Effector memory CD8-positive, alpha-beta T cell (primary cell): ENCODE data around the gene EDAR.

Experiments
- ATAC-seq: fragments of 150-1000 bp; cut with Tn5 transposase; replicated peaks from 2 replicates; pipeline ENCODE4 v1.10.0; 2021; ENCODE audit warnings: mild to moderate bottlenecking, moderate library complexity
- DNase-seq, 3 experiments: peaks; one replicate each; pipeline ENCODE4 v3.0.0; 2021
- H3K27ac Mint-ChIP-seq, 2 donors: one replicate each; pipeline ENCODE4 v1.8.0; 2022; ENCODE audit warnings: mild to moderate bottlenecking in 2 of 2, mixed read lengths in 2 of 2, moderate library complexity in 2 of 2
- H3K27me3 Mint-ChIP-seq, 2 donors: one replicate each; pipeline ENCODE4 v1.8.0; 2022; ENCODE audit warnings: mixed read lengths in 2 of 2
- H3K36me3 Mint-ChIP-seq: one replicate; pipeline ENCODE4 v1.8.0; 2022; ENCODE audit warnings: mild to moderate bottlenecking, moderate library complexity, mixed read lengths; ENCODE audit not compliant: insufficient read depth
- H3K4me1 Mint-ChIP-seq, 2 donors: one replicate each; pipeline ENCODE4 v1.8.0; 2022; ENCODE audit warnings: low read depth in 2 of 2, mixed read lengths in 2 of 2
- H3K4me3 Mint-ChIP-seq, 2 donors: one replicate each; pipeline ENCODE4 v1.8.0; 2022; ENCODE audit warnings: mild to moderate bottlenecking in 2 of 2, mixed read lengths in 2 of 2, moderate library complexity in 2 of 2
- H3K9me3 Mint-ChIP-seq, 2 donors: one replicate each; pipeline ENCODE4 v1.8.0; 2022; ENCODE audit warnings: mixed read lengths in 2 of 2

EDAR gene

GRCh38 chr2:108950369-108951135, 38.5 kb downstream of the EDAR start:
- H3K4me1 Mint-ChIP-seq = no peaks in the 10 kb centered on the region
- H3K4me3 Mint-ChIP-seq = no peak overlapping the region
- H3K27me3 Mint-ChIP-seq = peaks cover 12 to 13% of the 10 kb centered on the region in 2 donors
- ATAC-seq (no peak), DNase-seq (no peak)
- H3K27ac Mint-ChIP-seq = peak overlapping the region in 1 of 2 donors; percentile 14
- peaks cover 0 to 10% of the 10 kb centered on the region in 2 donors for H3K9me3 Mint-ChIP-seq
- H3K36me3 Mint-ChIP-seq = no peaks in the 10 kb centered on the region

GRCh38 chr2:108949316-108950239, 39.4 kb downstream of the EDAR start:
- Mint-ChIP-seq H3K9me3 (peaks cover 0 to 10% of the 10 kb centered on the region in 2 donors), H3K36me3 (no peaks in the 10 kb centered on the region), H3K4me3 (no peak overlapping the region), H3K27ac (no peak overlapping the region), H3K4me1 (no peaks in the 10 kb centered on the region), H3K27me3 (peaks cover 12% of the 10 kb centered on the region in 2 donors)
- DNase-seq (no peak), ATAC-seq (no peak)

DNA sequence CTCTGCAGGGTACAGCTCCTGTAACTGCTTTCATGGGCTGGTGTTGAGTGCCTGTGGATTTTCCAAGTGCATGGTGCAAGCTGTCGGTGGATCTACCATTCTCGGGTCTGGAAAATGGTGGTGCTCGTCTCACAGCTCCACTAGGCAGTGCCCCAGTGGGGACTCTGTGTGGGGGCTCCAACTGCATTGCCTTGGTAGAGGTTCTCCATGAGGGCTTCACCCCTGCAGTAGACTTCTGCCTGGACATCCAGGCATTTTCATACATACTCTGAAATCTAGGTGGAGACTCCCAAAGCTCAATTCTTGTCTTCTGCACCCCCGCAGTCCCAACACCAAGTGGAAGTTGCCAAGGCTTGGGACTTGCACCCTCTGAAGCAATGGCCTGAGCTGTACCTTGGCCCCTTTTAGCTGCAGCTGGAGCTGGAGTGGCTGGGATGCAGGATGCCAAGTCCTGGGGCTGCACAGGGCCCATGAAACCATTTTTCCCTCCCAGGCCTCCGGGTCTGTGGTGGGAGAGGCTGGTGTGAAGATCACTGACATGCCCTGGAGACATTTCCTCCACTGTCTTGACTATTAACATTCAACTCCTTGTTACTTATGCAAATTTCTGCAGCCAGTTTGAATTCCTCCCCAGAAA, 41.6 kb downstream of the EDAR start:
- ATAC-seq (no peak), DNase-seq (no peak)
- Mint-ChIP-seq H3K36me3 (no peaks in the 10 kb centered on the region), H3K27me3 (peaks cover 6 to 12% of the 10 kb centered on the region in 2 donors), H3K27ac (no peak overlapping the region), H3K9me3 (peaks cover 0 to 10% of the 10 kb centered on the region in 2 donors), H3K4me3 (no peak overlapping the region), H3K4me1 (no peaks in the 10 kb centered on the region)

- DNase-seq (no peak), ATAC-seq (no peak)
- no peaks in the 10 kb centered on the region for H3K36me3 Mint-ChIP-seq
- H3K4me1 Mint-ChIP-seq = no peaks in the 10 kb centered on the region
- H3K27me3 Mint-ChIP-seq = peaks cover 0 to 12% of the 10 kb centered on the region in 2 donors
- no peak overlapping the region for H3K4me3 Mint-ChIP-seq
- no peak overlapping the region for H3K27ac Mint-ChIP-seq
- peaks cover 0 to 5% of the 10 kb centered on the region in 2 donors for H3K9me3 Mint-ChIP-seq
Measured at GRCh38 chr2:108946442-108946841, 42.6 kb downstream of the EDAR start.

- ATAC-seq = no peak
Measured at GRCh38 chr2:108945969-108946368, 43.1 kb downstream of the EDAR start.

DNA sequence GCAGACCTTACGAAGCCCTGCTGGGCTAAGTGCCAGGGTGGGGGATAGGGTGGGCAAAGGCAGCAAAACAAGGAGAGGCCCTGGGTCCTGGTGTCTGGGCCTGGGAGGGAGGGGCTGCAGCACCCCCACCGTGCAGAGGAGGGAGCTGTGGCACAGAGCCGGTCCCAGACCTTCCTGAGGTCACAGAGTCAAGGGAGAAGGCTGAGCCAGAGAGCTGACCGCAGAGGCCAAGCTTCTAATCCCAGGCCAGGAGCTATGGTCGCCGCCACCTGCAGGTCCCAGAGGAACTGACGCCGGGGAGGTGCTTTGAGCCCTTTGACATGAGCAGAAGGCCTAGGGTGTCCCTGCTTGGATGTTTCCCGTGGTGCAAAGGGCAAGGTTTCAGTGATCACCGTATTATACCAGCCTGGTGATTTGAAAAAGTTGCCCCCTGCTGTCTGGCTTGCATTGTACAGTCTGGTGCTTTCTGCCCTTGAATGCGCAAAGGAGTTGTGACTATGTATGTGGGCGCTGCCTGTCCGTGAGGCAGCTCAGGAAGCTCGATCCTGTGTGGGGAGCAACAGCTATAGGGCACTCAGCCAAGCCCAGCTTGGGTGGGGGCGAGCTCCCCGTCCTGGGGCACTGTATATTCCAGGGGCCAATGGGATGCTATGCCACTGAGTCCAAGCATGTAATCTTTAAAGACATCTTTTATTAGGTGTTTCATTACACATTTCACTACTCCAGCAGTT, 44.3 kb downstream of the EDAR start:
- ATAC-seq (no peak), DNase-seq (no peak)
- peaks cover 0 to 5% of the 10 kb centered on the region in 2 donors for H3K9me3 Mint-ChIP-seq
- H3K36me3 Mint-ChIP-seq = no peaks in the 10 kb centered on the region
- peaks cover 0 to 3% of the 10 kb centered on the region in 2 donors for H3K27me3 Mint-ChIP-seq
- H3K4me3 Mint-ChIP-seq = no peak overlapping the region
- no peak overlapping the region for H3K27ac Mint-ChIP-seq
- H3K4me1 Mint-ChIP-seq = no peaks in the 10 kb centered on the region

More at GRCh38 chr2:108945969-108946368, 43.1 kb downstream of the EDAR start:
- no peak overlapping the region for H3K4me3 Mint-ChIP-seq
- no peak overlapping the region for H3K27ac Mint-ChIP-seq
- peaks cover 0 to 5% of the 10 kb centered on the region in 2 donors for H3K9me3 Mint-ChIP-seq
- H3K36me3 Mint-ChIP-seq = no peaks in the 10 kb centered on the region
- no peaks in the 10 kb centered on the region for H3K4me1 Mint-ChIP-seq
- peaks cover 0 to 9% of the 10 kb centered on the region in 2 donors for H3K27me3 Mint-ChIP-seq
- no peak for DNase-seq

DNA sequence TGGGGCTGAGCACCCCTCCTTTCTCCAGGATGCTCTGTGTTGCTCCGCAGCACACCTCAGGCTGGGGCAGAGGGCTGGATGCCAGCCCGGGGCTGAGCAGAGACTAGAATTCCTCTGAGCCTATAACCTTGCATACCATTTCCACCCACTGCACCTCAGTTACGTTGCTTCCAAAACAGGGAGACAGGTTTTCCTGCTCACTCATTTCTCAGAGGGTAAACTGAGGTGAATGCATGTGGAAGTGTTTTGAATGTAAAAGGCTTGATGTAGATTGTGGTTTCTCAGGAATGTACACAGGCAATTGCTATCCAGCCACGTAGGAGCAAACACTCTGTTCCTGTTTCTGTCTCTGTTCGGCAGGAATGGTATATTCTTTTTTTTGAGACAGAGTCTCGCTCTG, 45.3 kb downstream of the EDAR start:
- H3K27ac Mint-ChIP-seq = no peak overlapping the region
- no peaks in the 10 kb centered on the region for H3K4me1 Mint-ChIP-seq

GRCh38 chr2:108942888-108943287, 46.1 kb downstream of the EDAR start:
- no peak overlapping the region for H3K4me3 Mint-ChIP-seq
- no peak for DNase-seq
- H3K27me3 Mint-ChIP-seq = peaks cover 0 to 13% of the 10 kb centered on the region in 2 donors
- no peaks in the 10 kb centered on the region for H3K36me3 Mint-ChIP-seq
- peaks cover 0 to 3% of the 10 kb centered on the region in 2 donors for H3K9me3 Mint-ChIP-seq
- no peaks in the 10 kb centered on the region for H3K4me1 Mint-ChIP-seq
- H3K27ac Mint-ChIP-seq = no peak overlapping the region
- ATAC-seq = no peak

More for the DNA sequence above, 45.3 kb downstream of the EDAR start:
- no peaks in the 10 kb centered on the region for H3K36me3 Mint-ChIP-seq
- H3K27me3 Mint-ChIP-seq = peaks cover 0 to 13% of the 10 kb centered on the region in 2 donors
- ATAC-seq (no peak), DNase-seq (no peak)
- no peak overlapping the region for H3K4me3 Mint-ChIP-seq
- H3K9me3 Mint-ChIP-seq = peaks cover 0 to 5% of the 10 kb centered on the region in 2 donors

DNA sequence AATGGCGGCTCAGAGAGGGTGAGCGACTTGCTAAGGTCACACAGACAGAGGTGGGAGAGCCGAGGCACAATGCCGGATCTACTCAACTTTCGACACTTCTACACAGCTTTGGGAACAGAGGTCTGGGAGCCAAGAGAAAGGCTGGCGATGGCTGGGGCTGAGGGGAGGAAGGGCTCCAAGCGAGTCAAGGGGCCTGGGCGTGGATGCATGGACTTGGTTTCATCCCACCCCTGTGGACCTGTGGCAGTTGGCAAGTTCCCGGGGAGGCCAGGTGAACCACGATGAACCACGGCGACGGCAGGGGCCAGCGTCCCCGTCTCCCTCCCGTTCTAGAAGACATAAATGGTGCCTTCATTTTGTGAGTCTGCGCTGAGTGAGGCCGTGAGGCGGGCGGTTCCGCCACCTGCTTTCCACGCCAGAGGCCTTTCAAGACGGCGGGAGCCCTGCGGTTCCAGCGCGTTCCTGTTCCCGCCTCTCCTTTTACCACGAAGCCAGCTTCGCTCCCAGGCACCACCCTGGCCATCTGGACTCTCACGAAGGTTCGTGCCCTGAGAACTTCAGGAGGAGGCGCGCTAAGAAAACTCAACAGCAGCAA, 46.7 kb downstream of the EDAR start:
- peaks cover 0 to 3% of the 10 kb centered on the region in 2 donors for H3K9me3 Mint-ChIP-seq
- no peak for ATAC-seq
- H3K4me3 Mint-ChIP-seq = no peak overlapping the region
- H3K27ac Mint-ChIP-seq = no peak overlapping the region
- H3K27me3 Mint-ChIP-seq = peaks cover 0 to 13% of the 10 kb centered on the region in 2 donors
- no peak for DNase-seq
- H3K36me3 Mint-ChIP-seq = no peaks in the 10 kb centered on the region
- H3K4me1 Mint-ChIP-seq = no peaks in the 10 kb centered on the region

DNA sequence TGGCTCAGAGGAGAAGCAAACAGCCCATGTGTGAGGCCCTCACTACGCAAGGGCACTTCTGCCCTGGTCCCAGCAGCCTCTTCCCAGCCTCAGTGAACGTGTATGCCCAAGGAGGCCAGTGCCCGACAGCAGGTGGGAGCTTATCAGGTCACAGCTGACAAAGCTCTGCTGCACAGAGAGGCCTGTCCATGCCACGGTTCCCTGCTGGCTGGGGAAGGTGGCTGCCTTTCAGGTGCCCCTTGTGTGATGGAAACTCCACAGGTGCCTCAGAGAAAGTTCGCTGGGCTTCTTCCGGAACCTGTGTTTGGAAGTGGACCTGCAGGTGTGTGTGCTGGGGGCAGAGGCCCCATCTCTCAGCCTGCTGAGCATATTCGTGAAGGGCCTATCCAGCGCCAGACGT, 47.3 kb downstream of the EDAR start:
- Mint-ChIP-seq H3K27ac (no peak overlapping the region), H3K36me3 (no peaks in the 10 kb centered on the region), H3K9me3 (peaks cover 0 to 2% of the 10 kb centered on the region in 2 donors), H3K4me1 (no peaks in the 10 kb centered on the region), H3K27me3 (peaks cover 0 to 13% of the 10 kb centered on the region in 2 donors), H3K4me3 (no peak overlapping the region)
- ATAC-seq = no peak
- no peak for DNase-seq

DNA sequence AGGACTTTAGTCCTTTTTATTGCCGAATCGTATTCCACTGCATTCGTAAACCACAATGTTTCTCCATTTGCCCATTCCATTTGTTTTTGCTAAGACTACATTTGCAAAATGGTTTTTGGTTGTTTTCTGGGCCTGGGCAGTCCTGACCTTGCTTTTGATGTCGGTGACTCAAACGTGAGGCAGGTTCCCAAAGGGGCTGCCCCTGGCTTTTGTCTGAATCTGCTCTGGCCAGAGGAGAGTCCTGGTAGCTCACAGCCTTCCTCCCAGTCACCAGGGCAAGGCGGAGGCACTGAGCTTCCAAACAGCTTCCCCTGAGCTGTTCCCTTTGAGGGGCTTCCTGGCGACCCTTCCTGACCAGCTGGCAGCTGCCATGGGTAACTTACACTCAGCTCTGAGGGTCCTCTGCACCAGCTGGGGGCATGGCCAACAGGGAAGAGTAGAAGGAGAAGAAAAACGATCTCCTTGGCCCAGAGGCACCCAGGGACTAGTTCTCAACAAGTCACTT, 47.8 kb downstream of the EDAR start:
- DNase-seq = no peak
- no peak for ATAC-seq

DNA sequence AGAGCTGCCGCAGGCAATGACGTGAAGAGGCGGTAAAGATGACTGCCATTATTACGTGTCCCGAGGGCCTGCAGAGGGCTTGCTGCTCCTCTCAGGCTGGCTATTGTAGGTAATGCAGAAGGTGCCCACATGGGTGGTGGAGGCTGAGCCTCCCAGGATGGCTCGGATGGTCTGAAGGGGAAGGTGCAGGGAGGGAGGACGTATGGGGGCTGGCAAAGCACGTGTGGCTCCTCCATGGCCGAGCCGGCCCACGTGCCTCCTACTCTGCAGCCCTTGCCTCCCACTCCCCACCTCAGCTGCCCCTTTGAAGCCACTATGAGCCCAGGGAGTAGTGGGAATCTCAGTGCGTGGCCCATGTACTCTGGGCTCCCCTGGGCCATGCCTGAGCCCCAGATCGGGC, 48.9 kb downstream of the EDAR start:
- Mint-ChIP-seq H3K27ac (no peak overlapping the region), H3K4me1 (no peaks in the 10 kb centered on the region)

More for the DNA sequence above, 47.8 kb downstream of the EDAR start:
- peaks cover 0 to 13% of the 10 kb centered on the region in 2 donors for H3K27me3 Mint-ChIP-seq
- H3K9me3 Mint-ChIP-seq = no peaks in the 10 kb centered on the region
- no peaks in the 10 kb centered on the region for H3K36me3 Mint-ChIP-seq
- no peak overlapping the region for H3K27ac Mint-ChIP-seq
- no peaks in the 10 kb centered on the region for H3K4me1 Mint-ChIP-seq
- H3K4me3 Mint-ChIP-seq = no peak overlapping the region

More for the DNA sequence above, 48.9 kb downstream of the EDAR start:
- DNase-seq = no peak
- H3K36me3 Mint-ChIP-seq = no peaks in the 10 kb centered on the region
- H3K27me3 Mint-ChIP-seq = peaks cover 0 to 13% of the 10 kb centered on the region in 2 donors
- ATAC-seq = no peak
- no peak overlapping the region for H3K4me3 Mint-ChIP-seq
- H3K9me3 Mint-ChIP-seq = no peaks in the 10 kb centered on the region
